ENCODE results near the gene RTN1.

RTN1 gene

GRCh38 chr14:59739794-59740193 lies 130.8 kb downstream of the RTN1 start:
- H3K27ac Mint-ChIP-seq: no peak overlapping the region
- H3K27me3 Mint-ChIP-seq (ENCODE audit: low read depth, poor library complexity): peaks cover 4% of the 10 kb centered on the region
- no peaks in the 10 kb centered on the region for H3K4me1 Mint-ChIP-seq
- no peak for TF ChIP-seq CTCF (IDR thresholded peaks at IDR 0.05)
- H3K4me3 Mint-ChIP-seq: no peak overlapping the region
- peaks cover 34% of the 10 kb centered on the region for H3K9me3 Mint-ChIP-seq
- DNase-seq: no peak
- no peaks in the 10 kb centered on the region for H3K36me3 Mint-ChIP-seq (ENCODE audit: low read depth)

- H3K9me3 Mint-ChIP-seq: no peaks in the 10 kb centered on the region
- no peak overlapping the region for H3K27ac Mint-ChIP-seq
- H3K4me3 Mint-ChIP-seq: no peak overlapping the region
- peaks cover 12% of the 10 kb centered on the region for H3K4me1 Mint-ChIP-seq
- no peak for DNase-seq
- no peak for TF ChIP-seq CTCF (IDR thresholded peaks at IDR 0.05)
- no peaks in the 10 kb centered on the region for H3K36me3 Mint-ChIP-seq (ENCODE audit: low read depth)
- peaks cover 3% of the 10 kb centered on the region for H3K27me3 Mint-ChIP-seq (ENCODE audit: low read depth, poor library complexity)
These were observed 142.3 kb downstream of the RTN1 start for GRCh38 chr14:59728304-59728703.

- Mint-ChIP-seq H3K4me1 (peaks cover 12% of the 10 kb centered on the region), H3K27ac (no peak overlapping the region), H3K9me3 (no peaks in the 10 kb centered on the region), H3K4me3 (no peak overlapping the region), H3K36me3 (ENCODE audit: low read depth) (no peaks in the 10 kb centered on the region), H3K27me3 (ENCODE audit: low read depth, poor library complexity) (peaks cover 3% of the 10 kb centered on the region)
- no peak for TF ChIP-seq CTCF (IDR thresholded peaks at IDR 0.05)
- DNase-seq: no peak
These were observed 143.4 kb downstream of the RTN1 start for GRCh38 chr14:59727073-59727661.

GRCh38 chr14:59711080-59711479 lies 159.5 kb downstream of the RTN1 start:
- H3K9me3 Mint-ChIP-seq: no peaks in the 10 kb centered on the region
- no peak for DNase-seq
- H3K27me3 Mint-ChIP-seq (ENCODE audit: low read depth, poor library complexity): no peaks in the 10 kb centered on the region
- H3K4me1 Mint-ChIP-seq: peaks cover 17% of the 10 kb centered on the region
- H3K27ac Mint-ChIP-seq: no peak overlapping the region
- no peak overlapping the region for H3K4me3 Mint-ChIP-seq
- no peaks in the 10 kb centered on the region for H3K36me3 Mint-ChIP-seq (ENCODE audit: low read depth)
- TF ChIP-seq CTCF (IDR thresholded peaks at IDR 0.05): no peak

GRCh38 chr14:59707778-59708561 lies 162.6 kb downstream of the RTN1 start:
- no peak for DNase-seq
- Mint-ChIP-seq H3K27ac (no peak overlapping the region), H3K9me3 (peaks cover 1% of the 10 kb centered on the region), H3K27me3 (ENCODE audit: low read depth, poor library complexity) (no peaks in the 10 kb centered on the region), H3K36me3 (ENCODE audit: low read depth) (no peaks in the 10 kb centered on the region), H3K4me3 (no peak overlapping the region), H3K4me1 (peaks cover 17% of the 10 kb centered on the region)
- no peak for TF ChIP-seq CTCF (IDR thresholded peaks at IDR 0.05)

GRCh38 chr14:59705866-59706265 lies 164.7 kb downstream of the RTN1 start:
- no peak for TF ChIP-seq CTCF (IDR thresholded peaks at IDR 0.05)
- no peak overlapping the region for H3K4me3 Mint-ChIP-seq
- no peaks in the 10 kb centered on the region for H3K36me3 Mint-ChIP-seq (ENCODE audit: low read depth)
- no peaks in the 10 kb centered on the region for H3K27me3 Mint-ChIP-seq (ENCODE audit: low read depth, poor library complexity)
- DNase-seq: no peak
- H3K4me1 Mint-ChIP-seq: peaks cover 5% of the 10 kb centered on the region
- H3K9me3 Mint-ChIP-seq: peaks cover 16% of the 10 kb centered on the region
- no peak overlapping the region for H3K27ac Mint-ChIP-seq

Measured in nephron progenitor cell (in vitro differentiated cells).